Tibial artery (tissue), 4 donors: ENCODE results near the gene MAPK1.
"Not testable (repeated sequence)": the region's sequence is repeated elsewhere in the genome, so short reads cannot be mapped to it uniquely, and the experiment has no call there.

Experiments used
- DNase-seq, 2 donors: peaks; one replicate each; pipeline ENCODE4 v3.0.0-alpha.2; 2019
- H3K27ac ChIP-seq, 2 donors: fragments of 200-600 bp; sonication (generic) in 1 of 2; 1 replicate in 1 of 2; 2 replicates in 1 of 2; pipeline ENCODE4 v1.5.1; 2018 to 2019; ENCODE audit warnings: mild to moderate bottlenecking in 1 of 2
- H3K27me3 ChIP-seq, 2 donors: fragments of 200-600 bp; sonication (generic) in 1 of 2; one replicate each; pipeline versions ENCODE4 v1.5.1 to v1.6.0; 2016 to 2019
- H3K36me3 ChIP-seq, 3 donors: fragments of 200-600 bp; sonication (generic) in 2 of 3; one replicate each; pipeline ENCODE4 v1.5.1; 2016 to 2019; ENCODE audit warnings: mild to moderate bottlenecking in 2 of 3
- H3K4me1 ChIP-seq, 4 donors: fragments of 200-600 bp; sonication (generic) in 2 of 4; 1 replicate in 3 of 4; 2 replicates in 1 of 4; pipeline ENCODE4 v1.5.1; 2016 to 2019
- H3K4me3 ChIP-seq, 2 donors: fragments of 200-600 bp; sonication (generic) in 1 of 2; 1 replicate in 1 of 2; 2 replicates in 1 of 2; pipeline ENCODE4 v1.5.1; 2018 to 2019; ENCODE audit warnings: mild to moderate bottlenecking in 2 of 2
- H3K9me3 ChIP-seq, 3 donors: fragments of 200-600 bp; sonication (generic) in 1 of 3; one replicate each; pipeline ENCODE4 v1.5.1; 2016 to 2019
- CTCF ChIP-seq, 2 experiments: fragments of 200-600 bp in 1 of 2; fragments of 450-650 bp in 1 of 2; IDR thresholded peaks; one replicate each; pipeline ENCODE4 v1.5.1; 2017 to 2019; ENCODE audit warnings: antibody characterized with exemption in 2 of 2, mild to moderate bottlenecking in 1 of 2, moderate library complexity in 1 of 2
- intact Hi-C: fragments of 100-400 bp; cut with DNase I; formaldehyde crosslinking; loops from one replicate; pipeline ENCODE4 v1.15.0; 2023; ENCODE audit warnings: low total_unique reads

The MAPK1 gene

GRCh38 chr22:21800552-21801303 is 66.7 kb downstream of the MAPK1 start:
- Histone ChIP-seq H3K27ac (no peak overlapping the region), H3K36me3 (peaks cover 60 to 76% (median 65%) of the 10 kb centered on the region in 3 donors), H3K9me3 (no peaks in the 10 kb centered on the region), H3K27me3 (no peaks in the 10 kb centered on the region), H3K4me3 (no peak overlapping the region), H3K4me1 (peaks cover 0 to 10% (median 0%) of the 10 kb centered on the region in 4 donors)
- intact Hi-C loops = no loop called here
- no peak for TF ChIP-seq CTCF (IDR thresholded peaks at IDR 0.05)
- no peak for DNase-seq

GRCh38 chr22:21797444-21798221 is 69.8 kb downstream of the MAPK1 start:
- H3K27ac ChIP-seq = no peak overlapping the region
- TF ChIP-seq CTCF (IDR thresholded peaks at IDR 0.05) = peak in 1 of 2 experiments; percentile 21
- H3K36me3 ChIP-seq = peaks cover 31 to 67% (median 46%) of the 10 kb centered on the region in 3 donors
- H3K27me3 ChIP-seq = no peaks in the 10 kb centered on the region
- no peak overlapping the region for H3K4me3 ChIP-seq
- no peak for DNase-seq
- peaks cover 0 to 10% (median 0%) of the 10 kb centered on the region in 4 donors for H3K4me1 ChIP-seq
- no peaks in the 10 kb centered on the region for H3K9me3 ChIP-seq
- intact Hi-C loops = no loop called here

GRCh38 chr22:21796863-21797262 is 70.6 kb downstream of the MAPK1 start:
- no peak overlapping the region for H3K4me3 ChIP-seq
- no peak for DNase-seq
- H3K36me3 ChIP-seq = peaks cover 24 to 61% (median 40%) of the 10 kb centered on the region in 3 donors
- H3K9me3 ChIP-seq = no peaks in the 10 kb centered on the region
- H3K4me1 ChIP-seq = peaks cover 0 to 10% (median 0%) of the 10 kb centered on the region in 4 donors
- intact Hi-C loops = no loop called here
- H3K27ac ChIP-seq = no peak overlapping the region
- no peak for TF ChIP-seq CTCF (IDR thresholded peaks at IDR 0.05)
- H3K27me3 ChIP-seq = no peaks in the 10 kb centered on the region

GRCh38 chr22:21796231-21796630 is 71.2 kb downstream of the MAPK1 start:
- Histone ChIP-seq H3K27ac (no peak overlapping the region), H3K27me3 (no peaks in the 10 kb centered on the region), H3K9me3 (no peaks in the 10 kb centered on the region), H3K4me3 (no peak overlapping the region), H3K36me3 (peaks cover 23 to 61% (median 43%) of the 10 kb centered on the region in 3 donors), H3K4me1 (peaks cover 0 to 10% (median 0%) of the 10 kb centered on the region in 4 donors)
- no peak for DNase-seq
- intact Hi-C loops = no loop called here
- no peak for TF ChIP-seq CTCF (IDR thresholded peaks at IDR 0.05)

GRCh38 chr22:21793716-21794115 is 73.7 kb downstream of the MAPK1 start:
- H3K27ac ChIP-seq, H3K9me3 ChIP-seq, H3K4me3 ChIP-seq, DNase-seq, H3K27me3 ChIP-seq, intact Hi-C loops: not testable (repeated sequence)
- H3K36me3 ChIP-seq = peaks cover 17 to 53% (median 49%) of the 10 kb centered on the region in 3 donors
- H3K4me1 ChIP-seq = peaks cover 0 to 10% (median 0%) of the 10 kb centered on the region in 4 donors
